A375 (cell line): Measurements from ENCODE around the gene NMRAL1. TPM values are rescaled to one million over a fixed set of nuclear protein-coding genes. Genes with fewer than 3 reads are reported as not detected.

Experiments used
- small RNA-seq: library from RNA; depleted of rRNA; stranded (forward); fragments of <200 nt; gene quantifications from one replicate; pipeline ENCODE3, GENCODE V24; 2014
- total RNA-seq: library from RNA; depleted of rRNA; stranded (reverse); fragments of >200 nt; shearing (Covaris generic); gene quantifications from 2 replicates; pipeline ENCODE4 v1.2.3, GENCODE V29; 2014; rRNA removed

Gene NMRAL1
- 106 and 129 TPM in 2 replicates for total RNA-seq

GRCh38 chr16:4474192-4474961 is at the start of gene NMRAL1:
Gene NMRAL1, minus strand, starts transcription at chr16:4474625. Its CDS starts 493 bp downstream, at chr16:4474132.

GRCh38 chr16:4475880-4476788 is 1.7 kb upstream of the NMRAL1 start, which contains the start of gene HMOX2:
Gene HMOX2, plus strand, starts transcription at chr16:4476398. Its CDS starts 29,127 bp downstream, at chr16:4505525.

GRCh38 chr16:4425378-4426020 is 48.9 kb downstream of the NMRAL1 start, which contains the start of gene DNAJA3:
Gene DNAJA3, plus strand, starts transcription at chr16:4425868. Its CDS starts 14 bp downstream, at chr16:4425882.

GRCh38 chr16:4416200-4417032 is 58.0 kb downstream of the NMRAL1 start, which contains the start of gene CORO7:
Gene CORO7, minus strand, starts transcription at chr16:4416596. Its CDS starts 78 bp downstream, at chr16:4416518.

Small RNAs within 50 kb of the gene (small RNA-seq; reads per million reads assigned to genes)
- gene AC012676.2, result not detected

Other genes starting within 250 kb of the NMRAL1 start
- not detected in 2 replicates for gene SRL, start 232.5 kb downstream of the NMRAL1 start, total RNA-seq
- 34.0 and 48.6 TPM in 2 replicates for gene TFAP4, start 201.6 kb downstream of the NMRAL1 start, total RNA-seq
- 1.8 and 2.9 TPM in 2 replicates for gene GLIS2, start 158.6 kb downstream of the NMRAL1 start, total RNA-seq
- gene PAM16, start 123.3 kb downstream of the NMRAL1 start, total RNA-seq, result 132 and 137 TPM in 2 replicates
- 1.6 and 1.9 TPM in 2 replicates for gene VASN, start 102.8 kb downstream of the NMRAL1 start, total RNA-seq
- 24.9 and 30.9 TPM in 2 replicates for gene CORO7, start 58.0 kb downstream of the NMRAL1 start, total RNA-seq
- 112 and 124 TPM in 2 replicates for gene DNAJA3, start 48.8 kb downstream of the NMRAL1 start, total RNA-seq
- 99.2 and 106 TPM in 2 replicates for gene HMOX2, start 1.8 kb upstream of the NMRAL1 start, total RNA-seq
- 8.0 and 8.1 TPM in 2 replicates for gene CDIP1, start 64.1 kb upstream of the NMRAL1 start, total RNA-seq
- not detected in 2 replicates for gene C16orf96, start 81.7 kb upstream of the NMRAL1 start, total RNA-seq
- 62.3 and 71.6 TPM in 2 replicates for gene UBALD1, start 140.3 kb upstream of the NMRAL1 start, total RNA-seq
- gene MGRN1, start 150.2 kb upstream of the NMRAL1 start, total RNA-seq, result 26.1 and 27.5 TPM in 2 replicates
- gene NUDT16L1, start 218.9 kb upstream of the NMRAL1 start, total RNA-seq, result 32.3 and 33.4 TPM in 2 replicates